Endothelial cell of umbilical vein (primary cell): ENCODE data around the gene SHLD2.
"Not testable (repeated sequence)": the region's sequence is repeated elsewhere in the genome, so short reads cannot be mapped to it uniquely, and the experiment has no call there.

Experiments
- CTCF ChIP-seq, 2 donors: IDR thresholded peaks; 1 replicate in 1 of 2; 2 replicates in 1 of 2; pipeline ENCODE4 v1.5.1; 2011; ENCODE audit warnings: low read length in 2 of 2, mild to moderate bottlenecking in 2 of 2, moderate library complexity in 2 of 2, control low read depth in 1 of 2, inconsistent platforms in 1 of 2, low read depth in 1 of 2; ENCODE audit not compliant: insufficient read depth in 1 of 2; ENCODE audit errors: extremely low read depth in 1 of 2
- EZH2 ChIP-seq: IDR thresholded peaks from 2 replicates; pipeline ENCODE4 v1.6.1; 2012; ENCODE audit warnings: borderline replicate concordance, low read depth, mild to moderate bottlenecking, moderate library complexity, low read length, inconsistent platforms; ENCODE audit not compliant: severe bottlenecking
- FOS ChIP-seq: IDR thresholded peaks from 2 replicates; pipeline ENCODE4 v1.6.1; 2011; ENCODE audit warnings: mild to moderate bottlenecking, low read length, moderate library complexity, borderline replicate concordance; ENCODE audit not compliant: insufficient read depth
- MAX ChIP-seq: IDR thresholded peaks from 2 replicates; pipeline ENCODE4 v1.6.1; 2011; ENCODE audit not compliant: insufficient read depth, insufficient read length
- MYC ChIP-seq: IDR thresholded peaks from one replicate; pipeline ENCODE4 v1.6.1; 2011; ENCODE audit warnings: mild to moderate bottlenecking, low read depth, low read length
- POLR2A ChIP-seq: IDR thresholded peaks from 2 replicates; pipeline ENCODE4 v1.6.1; 2012; ENCODE audit warnings: low read depth, mild to moderate bottlenecking, control low read depth, low read length
- POLR2AphosphoS5 ChIP-seq: IDR thresholded peaks from 2 replicates; pipeline ENCODE4 v1.6.1; 2012; ENCODE audit warnings: low read depth, mild to moderate bottlenecking, control low read depth, low read length, moderate library complexity; ENCODE audit not compliant: insufficient read depth

GRCh38 chr10:87123351-87123750, 28.3 kb downstream of the SHLD2 start:
- TF ChIP-seq CTCF (IDR thresholded peaks at IDR 0.05; ENCODE audit: extremely low read depth in 1 of 2, insufficient read depth in 1 of 2, low read depth in 1 of 2, low read length in 2 of 2); POLR2A; MAX; POLR2AphosphoS5; EZH2; FOS; MYC: not testable (repeated sequence)
